GM12864 (cell line): Measurements from ENCODE around the gene AICDA.
A peak's percentile ranks its signal among the peaks of the same experiment; 100 is the strongest.
"Not testable (repeated sequence)": the region's sequence is repeated elsewhere in the genome, so short reads cannot be mapped to it uniquely, and the experiment has no call there.

Experiments used
- DNase-seq: peaks from one replicate; pipeline ENCODE4 v3.0.0-alpha.2; 2011; ENCODE audit warnings: low read depth
- H3K4me3 ChIP-seq: 2 replicates; pipeline ENCODE4 v1.5.1; 2011; ENCODE audit warnings: mild to moderate bottlenecking, low read depth, low read length, control low read depth
- TF ChIP-seq, protein P1 (sequence below): IDR thresholded peaks from 2 replicates; pipeline ENCODE4 v1.5.1; 2011; ENCODE audit warnings: low read depth, mild to moderate bottlenecking, moderate library complexity, low read length, control low read depth, inconsistent platforms; ENCODE audit errors: missing control alignments

AICDA gene

DNA sequence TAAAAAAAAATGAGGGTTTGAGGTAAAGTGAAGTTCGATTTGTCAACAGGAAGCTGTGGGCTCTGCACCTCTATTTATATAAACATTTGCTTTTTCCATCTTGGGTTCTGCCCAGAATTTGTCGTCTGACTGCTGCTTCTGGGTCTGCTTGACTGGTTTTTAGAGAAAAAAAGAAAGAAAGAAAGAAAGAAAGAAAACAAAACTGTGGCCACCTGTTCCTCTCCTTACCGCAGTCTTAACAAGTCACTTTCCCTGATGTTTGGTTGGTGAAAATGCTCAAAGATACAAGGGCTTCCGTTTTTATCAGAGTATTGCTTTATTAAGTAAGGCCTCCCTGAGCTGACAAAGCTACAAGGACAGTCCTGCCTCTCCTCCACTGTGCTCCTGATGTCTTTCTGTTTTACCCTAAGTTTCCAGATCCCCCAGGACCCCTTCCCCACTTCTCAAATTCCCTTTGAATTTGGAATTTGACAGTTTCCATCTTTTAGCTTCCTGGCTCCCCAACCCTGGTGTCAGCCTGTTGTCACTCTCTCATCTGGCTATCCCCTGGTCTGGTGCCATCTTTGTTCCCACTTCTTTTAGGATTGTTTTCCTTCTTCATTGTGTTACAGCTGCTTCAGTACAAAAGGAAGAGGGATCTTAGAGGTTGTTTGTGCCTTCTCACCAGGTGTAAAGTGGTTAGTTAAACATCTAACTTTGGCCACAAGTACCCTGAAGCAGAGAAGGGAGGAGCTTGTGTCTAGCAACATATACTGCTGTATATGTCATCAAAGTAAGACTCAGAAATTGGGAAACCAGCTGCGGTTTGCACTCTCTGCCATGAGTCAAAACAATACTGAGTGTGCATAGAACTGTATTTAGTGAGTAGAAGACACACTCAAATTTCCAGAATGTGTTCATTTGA, 31.9 kb upstream of the AICDA start:
- TF ChIP-seq, protein P1, sequence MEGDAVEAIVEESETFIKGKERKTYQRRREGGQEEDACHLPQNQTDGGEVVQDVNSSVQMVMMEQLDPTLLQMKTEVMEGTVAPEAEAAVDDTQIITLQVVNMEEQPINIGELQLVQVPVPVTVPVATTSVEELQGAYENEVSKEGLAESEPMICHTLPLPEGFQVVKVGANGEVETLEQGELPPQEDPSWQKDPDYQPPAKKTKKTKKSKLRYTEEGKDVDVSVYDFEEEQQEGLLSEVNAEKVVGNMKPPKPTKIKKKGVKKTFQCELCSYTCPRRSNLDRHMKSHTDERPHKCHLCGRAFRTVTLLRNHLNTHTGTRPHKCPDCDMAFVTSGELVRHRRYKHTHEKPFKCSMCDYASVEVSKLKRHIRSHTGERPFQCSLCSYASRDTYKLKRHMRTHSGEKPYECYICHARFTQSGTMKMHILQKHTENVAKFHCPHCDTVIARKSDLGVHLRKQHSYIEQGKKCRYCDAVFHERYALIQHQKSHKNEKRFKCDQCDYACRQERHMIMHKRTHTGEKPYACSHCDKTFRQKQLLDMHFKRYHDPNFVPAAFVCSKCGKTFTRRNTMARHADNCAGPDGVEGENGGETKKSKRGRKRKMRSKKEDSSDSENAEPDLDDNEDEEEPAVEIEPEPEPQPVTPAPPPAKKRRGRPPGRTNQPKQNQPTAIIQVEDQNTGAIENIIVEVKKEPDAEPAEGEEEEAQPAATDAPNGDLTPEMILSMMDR = no peak
- peak; percentile 80 for DNase-seq

DNA sequence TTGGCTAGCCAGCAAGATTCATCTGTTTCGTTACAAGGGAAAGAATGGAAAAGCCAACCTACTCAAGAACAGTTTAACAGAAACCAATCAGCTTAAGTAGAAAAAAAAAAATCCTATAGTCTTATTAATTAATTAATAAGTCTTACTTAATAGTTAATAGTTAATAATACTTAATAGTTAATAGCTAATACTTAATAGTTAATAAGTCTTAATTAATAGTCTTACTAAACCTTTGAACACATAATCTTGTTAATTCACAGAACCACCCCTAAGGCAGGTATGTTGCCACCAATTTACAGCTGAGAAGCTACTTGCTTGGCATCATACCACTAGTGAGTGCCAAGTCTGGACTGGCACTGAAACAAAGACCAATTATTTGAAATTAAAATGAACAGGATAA, 30.1 kb upstream of the AICDA start:
- H3K4me3 ChIP-seq = no peak overlapping the region
- DNase-seq = no peak
- TF ChIP-seq, protein P1 = no peak

More for the DNA sequence above, 31.9 kb upstream of the AICDA start:
- no peak overlapping the region; the same call in 1 of the 2 replicates for H3K4me3 ChIP-seq

DNA sequence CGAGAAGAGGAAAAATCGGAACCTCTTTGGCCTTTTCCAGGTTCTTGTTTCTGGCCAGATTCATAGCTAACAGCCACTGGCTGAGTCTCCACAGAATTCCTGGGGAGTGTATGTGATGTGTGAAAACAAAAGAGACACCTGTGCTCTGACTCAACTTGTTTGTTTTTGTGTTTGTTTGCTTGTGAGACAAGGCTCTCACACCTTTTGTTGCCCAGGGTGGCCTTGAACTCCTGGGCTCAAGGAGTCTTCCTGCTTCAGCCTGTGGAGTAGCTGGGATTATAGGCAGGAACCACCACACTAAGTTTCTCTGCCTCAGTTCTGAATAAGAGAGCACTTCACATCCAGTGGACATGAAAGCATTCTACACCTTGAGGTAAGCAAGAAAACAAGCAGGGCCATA, 27.3 kb upstream of the AICDA start:
- no peak overlapping the region for H3K4me3 ChIP-seq
- TF ChIP-seq, protein P1 = no peak
- DNase-seq = no peak

DNA sequence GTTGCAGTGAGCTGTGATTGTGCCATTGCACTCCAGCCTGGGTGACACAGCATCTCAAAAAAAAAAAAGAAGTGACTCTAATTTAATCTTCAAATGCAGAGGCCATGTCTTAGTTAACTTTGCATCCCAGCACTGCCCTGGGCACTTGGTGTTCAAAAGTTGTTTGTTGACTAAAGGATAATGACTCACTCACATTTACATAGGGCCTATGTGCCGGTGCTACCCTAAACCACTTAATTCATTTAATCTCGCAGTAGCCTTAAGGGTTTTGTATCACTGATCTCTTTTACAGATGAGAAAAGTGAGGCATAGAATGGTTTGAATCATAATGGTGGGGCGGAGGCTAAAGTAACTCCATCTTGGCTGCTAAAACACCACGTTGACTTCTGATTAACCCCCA, 26.3 kb upstream of the AICDA start:
- no peak overlapping the region for H3K4me3 ChIP-seq
- DNase-seq = no peak
- TF ChIP-seq, protein P1 = no peak

DNA sequence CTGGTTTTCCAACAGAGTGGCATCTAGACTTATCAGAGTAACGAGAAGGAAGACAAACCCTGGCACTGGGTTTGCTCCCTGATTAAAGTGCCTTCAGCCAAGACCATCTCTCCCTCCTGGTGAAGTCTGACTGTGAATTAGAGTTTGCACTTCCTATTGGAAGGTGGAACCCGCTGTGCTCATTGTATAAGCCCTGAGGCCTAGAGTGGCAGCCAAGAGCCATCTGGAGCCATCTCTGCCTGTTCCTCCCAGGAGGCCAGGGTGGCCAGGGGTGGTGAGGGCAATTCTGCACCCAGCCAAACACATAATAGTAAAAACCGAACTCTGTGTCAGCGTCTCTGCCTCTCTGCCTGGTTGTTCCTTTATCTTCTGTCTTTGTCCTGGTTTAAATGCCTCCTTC, 25.0 kb upstream of the AICDA start:
- DNase-seq = no peak
- TF ChIP-seq, protein P1 = no peak
- no peak overlapping the region for H3K4me3 ChIP-seq

DNA sequence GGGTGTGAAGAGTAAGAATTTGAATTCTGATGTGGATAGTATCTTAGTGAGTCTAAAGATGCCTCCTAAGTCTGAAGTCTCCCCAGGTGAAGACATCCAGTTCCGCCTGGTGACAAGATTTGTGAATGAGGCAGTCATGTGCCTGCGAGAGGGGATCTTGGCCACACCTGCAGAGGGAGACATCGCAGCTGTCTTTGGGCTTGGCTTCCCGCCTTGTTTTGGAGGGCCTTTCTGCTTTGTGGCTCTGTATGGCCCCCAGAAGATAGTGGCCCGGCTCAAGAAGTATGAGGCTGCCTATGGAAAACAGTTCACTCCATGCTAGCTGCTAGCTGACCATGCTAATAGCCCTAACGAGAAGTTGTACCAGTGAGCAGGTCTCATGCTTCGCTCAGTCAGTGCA, 24.6 kb upstream of the AICDA start:
- no peak overlapping the region for H3K4me3 ChIP-seq
- DNase-seq = no peak
- TF ChIP-seq, protein P1 = no peak

DNA sequence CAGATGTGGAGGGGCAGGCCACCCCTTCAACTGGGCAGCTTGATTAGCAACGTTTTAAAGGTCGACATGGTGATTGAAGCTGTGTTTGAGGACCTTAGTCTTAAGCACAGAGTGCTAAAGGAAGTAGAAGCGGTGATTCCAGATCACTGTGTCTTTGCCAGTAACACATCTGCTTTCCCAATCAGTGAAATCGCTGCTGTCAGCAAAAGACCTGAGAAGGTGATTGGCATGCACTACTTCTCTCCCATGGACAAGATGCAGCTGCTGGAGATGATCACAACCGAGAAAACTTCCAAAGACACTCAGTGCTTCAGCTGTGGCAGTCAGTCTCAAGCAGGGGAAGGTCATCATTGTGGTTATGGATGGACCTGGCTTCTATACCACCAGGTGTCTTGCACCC, 23.9 kb upstream of the AICDA start:
- TF ChIP-seq, protein P1 = no peak
- H3K4me3 ChIP-seq = no peak overlapping the region
- DNase-seq = no peak

DNA sequence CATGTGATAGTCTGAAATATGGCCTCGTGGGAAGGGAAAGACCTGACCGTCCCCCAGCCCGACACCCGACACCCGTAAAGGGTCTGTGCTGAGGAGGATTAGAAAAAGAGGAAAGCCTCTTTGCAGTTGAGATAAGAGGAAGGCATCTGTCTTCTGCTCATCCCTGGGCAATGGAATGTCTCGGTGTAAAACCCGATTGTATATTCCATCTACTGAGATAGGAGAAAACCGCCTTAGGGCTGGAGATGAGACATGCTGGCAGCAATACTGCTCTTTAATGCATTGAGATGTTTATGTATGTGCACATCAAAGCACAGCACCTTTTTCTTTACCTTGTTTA, 23.3 kb upstream of the AICDA start:
- DNase-seq = not testable (repeated sequence)

DNA sequence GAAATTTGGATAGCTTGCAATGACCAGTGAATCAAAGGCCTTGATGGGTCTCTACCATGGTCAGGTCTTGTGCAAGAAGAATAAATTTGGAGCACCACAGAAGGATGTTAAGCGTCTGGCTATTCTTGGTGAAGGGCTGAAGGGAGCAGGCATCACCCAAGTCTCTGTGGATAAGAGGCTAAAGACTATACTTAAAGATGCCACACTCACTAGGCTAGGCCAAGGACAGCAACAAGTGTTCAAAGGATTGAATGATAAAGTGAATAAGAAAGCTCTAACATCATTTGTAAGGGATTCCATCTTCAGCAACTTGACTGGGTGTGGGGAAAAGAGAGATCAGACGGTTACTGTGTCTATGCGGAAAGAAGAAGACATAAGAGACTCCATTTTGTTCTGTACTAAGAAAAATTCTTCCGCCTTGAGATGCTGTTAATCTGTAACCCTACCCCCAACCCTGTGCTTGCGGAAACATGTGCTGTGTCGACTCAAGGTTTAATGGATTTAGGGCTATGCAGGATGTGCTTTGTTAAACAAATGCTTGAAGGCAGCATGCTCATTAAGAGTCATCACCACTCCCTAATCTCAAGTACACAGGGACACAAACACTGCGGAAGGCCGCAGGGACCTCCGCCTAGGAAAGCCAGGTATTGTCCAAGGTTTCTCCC, 22.8 kb upstream of the AICDA start:
- DNase-seq = not testable (repeated sequence)

More for the DNA sequence above, 23.3 kb upstream of the AICDA start:
- not testable (repeated sequence) for H3K4me3 ChIP-seq

More for the DNA sequence above, 22.8 kb upstream of the AICDA start:
- not testable (repeated sequence) for H3K4me3 ChIP-seq
